Measurements from ENCODE around the gene VPS9D1.

- TF ChIP-seq CTCF (IDR thresholded peaks at IDR 0.05; ENCODE audit: low read length) = no peak
- no peak for TF ChIP-seq EZH2 (IDR thresholded peaks at IDR 0.05; ENCODE audit: borderline replicate concordance, low read length)
Measured at GRCh38 chr16:89697161-89697615, 23.5 kb downstream of the VPS9D1 start.

Data from OCI-LY1 (cell line).